Measurements from ENCODE around the gene ACSL3.

ACSL3 gene

GRCh38 chr2:222936705-222937104, 75.9 kb downstream of the ACSL3 start:
- intact Hi-C loops (cut with DNase I; ENCODE audit: low total_unique reads), result no loop called here
- Histone ChIP-seq H3K27ac (no peak overlapping the region), H3K36me3 (peaks cover 63 to 83% (median 83%) of the 10 kb centered on the region in 3 donors), H3K4me1 (no peaks in the 10 kb centered on the region), H3K9me3 (peaks cover 0 to 11% (median 10%) of the 10 kb centered on the region in 3 donors), H3K27me3 (no peaks in the 10 kb centered on the region), H3K4me3 (no peak overlapping the region)
- no peak for DNase-seq
- no peak for TF ChIP-seq CTCF (IDR thresholded peaks at IDR 0.05)

DNA sequence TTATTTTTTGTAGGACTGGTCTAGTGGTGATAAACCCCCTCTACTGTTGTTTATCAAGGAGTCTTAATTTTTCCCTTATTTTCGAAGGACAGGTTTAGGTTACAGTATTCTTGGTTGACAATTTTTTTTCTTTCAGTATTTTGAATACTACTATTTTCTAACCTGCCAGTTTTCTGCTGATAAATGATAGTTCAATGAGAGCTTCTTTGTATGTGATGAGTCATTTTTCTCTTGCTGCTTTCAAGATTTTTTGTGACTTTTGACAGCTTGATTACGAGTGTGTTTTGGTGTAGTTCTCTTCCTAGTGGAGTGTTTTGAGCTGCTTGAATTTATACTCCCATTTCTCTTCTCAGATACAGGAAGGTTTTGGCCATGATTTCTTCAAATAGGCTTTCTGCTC, 77.5 kb downstream of the ACSL3 start:
- Histone ChIP-seq H3K27me3 (no peaks in the 10 kb centered on the region), H3K9me3 (peaks cover 0 to 11% (median 10%) of the 10 kb centered on the region in 3 donors), H3K4me1 (peaks cover 0 to 2% (median 0%) of the 10 kb centered on the region in 4 donors), H3K36me3 (peaks cover 51 to 72% (median 71%) of the 10 kb centered on the region in 3 donors), H3K27ac (no peak overlapping the region), H3K4me3 (no peak overlapping the region)
- no peak for TF ChIP-seq CTCF (IDR thresholded peaks at IDR 0.05)
- intact Hi-C loops (cut with DNase I; ENCODE audit: low total_unique reads), result no loop called here
- no peak for DNase-seq

GRCh38 chr2:222939208-222939856, 78.5 kb downstream of the ACSL3 start:
- peaks cover 0 to 11% (median 10%) of the 10 kb centered on the region in 3 donors for H3K9me3 ChIP-seq
- H3K4me1 ChIP-seq, result peaks cover 0 to 11% (median 3%) of the 10 kb centered on the region in 4 donors
- no peak overlapping the region for H3K4me3 ChIP-seq
- intact Hi-C loops (cut with DNase I; ENCODE audit: low total_unique reads), result no loop called here
- peak; percentile 19 to 26 for TF ChIP-seq CTCF (IDR thresholded peaks at IDR 0.05)
- peaks cover 45 to 66% (median 65%) of the 10 kb centered on the region in 3 donors for H3K36me3 ChIP-seq
- no peak overlapping the region for H3K27ac ChIP-seq
- H3K27me3 ChIP-seq, result no peaks in the 10 kb centered on the region
- no peak for DNase-seq

GRCh38 chr2:222939979-222940378, 79.1 kb downstream of the ACSL3 start:
- intact Hi-C loops (cut with DNase I; ENCODE audit: low total_unique reads), result no loop called here
- no peak for TF ChIP-seq CTCF (IDR thresholded peaks at IDR 0.05)
- Histone ChIP-seq H3K4me3 (no peak overlapping the region), H3K27ac (no peak overlapping the region), H3K9me3 (peaks cover 0 to 11% (median 10%) of the 10 kb centered on the region in 3 donors), H3K27me3 (no peaks in the 10 kb centered on the region), H3K36me3 (peaks cover 38 to 60% (median 59%) of the 10 kb centered on the region in 3 donors), H3K4me1 (peaks cover 0 to 17% (median 6%) of the 10 kb centered on the region in 4 donors)
- DNase-seq, result no peak

- H3K27me3 ChIP-seq, result no peaks in the 10 kb centered on the region
- peaks cover 0 to 18% (median 7%) of the 10 kb centered on the region in 4 donors for H3K4me1 ChIP-seq
- intact Hi-C loops (cut with DNase I; ENCODE audit: low total_unique reads), result no loop called here
- no peak overlapping the region for H3K27ac ChIP-seq
- H3K4me3 ChIP-seq, result no peak overlapping the region
- H3K9me3 ChIP-seq, result peaks cover 0 to 11% (median 10%) of the 10 kb centered on the region in 3 donors
- peaks cover 30 to 45% (median 44%) of the 10 kb centered on the region in 3 donors for H3K36me3 ChIP-seq
- TF ChIP-seq CTCF (IDR thresholded peaks at IDR 0.05), result no peak
- DNase-seq, result no peak
Measured at GRCh38 chr2:222941510-222942032, 80.7 kb downstream of the ACSL3 start.
